ENCODE measurements around the gene OSER1. TPM values are rescaled to one million over a fixed set of nuclear protein-coding genes. Genes with fewer than 3 reads are reported as not detected.

Gene OSER1
- total and polyA plus RNA-seq, 8 donors = 7.8 to 87.5 (median 31.7) TPM

- Histone ChIP-seq H3K4me3 (no peak overlapping the region), H3K9me3 (no peaks in the 10 kb centered on the region), H3K27me3 (peaks cover 0 to 9% (median 0%) of the 10 kb centered on the region in 3 donors), H3K4me1 (peaks cover 0 to 39% (median under 1%) of the 10 kb centered on the region in 4 donors), H3K27ac (peak overlapping the region in 3 of 5 donors; percentile 57 to 85 (median 83)), H3K36me3 (no peaks in the 10 kb centered on the region)
- intact Hi-C loops (cut with DNase I; ENCODE audit: low total_unique reads) = no loop called here
- no peak for DNase-seq
- WGBS, 5 donors = 66 to 77% (median 74%) methylated on average over 4 of the region's 4 CpGs
- TF ChIP-seq EP300 (IDR thresholded peaks at IDR 0.05) (no peak), POLR2AphosphoS5 (IDR thresholded peaks at IDR 0.05) (no peak)
These were observed 64.3 kb downstream of the OSER1 start for GRCh38 chr20:44146272-44146671.

Other genes starting within 250 kb of the OSER1 start
- 10 to 100 TPM in 4 of 5 donors, 1 to 10 TPM in 1; 7.6 to 51.9 (median 38.9) TPM for gene JPH2, start 23.6 kb downstream of the OSER1 start, total RNA-seq
- 1 to 10 TPM in 2 of 3 donors, under 1 TPM in 1; 0.15 to 9.1 (median 1.1) TPM for gene JPH2, start 23.6 kb downstream of the OSER1 start, polyA plus RNA-seq
- 1 to 10 TPM in 1 of 5 donors, under 1 TPM in 1, not detected in 3; 0.29 to 1.5 TPM for gene GDAP1L1, start 36.5 kb upstream of the OSER1 start, total RNA-seq
- 1 to 10 TPM in 1 of 3 donors, under 1 TPM in 2; 0.25 to 1.1 (median 0.61) TPM for gene GDAP1L1, start 36.5 kb upstream of the OSER1 start, polyA plus RNA-seq
- gene FITM2, start 100.4 kb upstream of the OSER1 start, total RNA-seq = 1 to 10 TPM; 2.7 to 5.7 (median 5.3) TPM
- gene FITM2, start 100.4 kb upstream of the OSER1 start, polyA plus RNA-seq = 1 to 10 TPM in 2 of 3 donors, under 1 TPM in 1; 0.46 to 2.5 (median 1.7) TPM
- not detected for gene R3HDML, start 126.3 kb upstream of the OSER1 start, total RNA-seq
- gene R3HDML, start 126.3 kb upstream of the OSER1 start, polyA plus RNA-seq = not detected
- gene HNF4A, start 144.9 kb upstream of the OSER1 start, total RNA-seq = 10 to 100 TPM; 10.3 to 64.8 (median 33.5) TPM
- 10 to 100 TPM in 1 of 3 donors, 1 to 10 TPM in 2; 1.3 to 18.5 (median 9.2) TPM for gene HNF4A, start 144.9 kb upstream of the OSER1 start, polyA plus RNA-seq

Measured in stomach (tissue), 9 donors.